Measurements from ENCODE around the gene STAT3. TPM values are rescaled to one million over a fixed set of nuclear protein-coding genes. Genes with fewer than 3 reads are reported as not detected.
"Not testable (repeated sequence)": the region's sequence is repeated elsewhere in the genome, so short reads cannot be mapped to it uniquely, and the experiment has no call there.

STAT3 gene
- total RNA-seq, 1 donor from 2014 or later, result 181 TPM

DNA sequence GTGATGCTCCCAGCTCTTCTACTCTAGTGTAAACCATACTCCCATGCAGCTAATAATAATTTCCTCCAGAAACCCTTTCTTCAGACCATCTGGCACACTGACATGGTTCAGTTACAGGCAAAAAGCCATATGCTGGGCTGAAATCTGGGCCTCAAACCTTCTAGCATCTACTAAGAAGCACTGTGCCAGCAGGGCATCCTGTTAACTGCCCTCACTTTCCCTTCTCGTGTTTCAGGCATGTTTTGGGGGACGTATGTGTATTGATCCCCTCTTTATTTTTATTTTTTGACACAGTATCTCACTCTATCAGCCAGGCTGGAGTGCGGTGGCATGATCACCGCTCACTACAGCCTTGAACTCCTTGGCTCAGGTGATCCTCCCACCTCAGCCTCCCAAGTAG lies 66.7 kb downstream of the STAT3 start:
- H3K4me3 ChIP-seq, result no peak overlapping the region
- no peaks in the 10 kb centered on the region for H3K27me3 ChIP-seq
- intact Hi-C loops (cut with DNase I), result loop anchor here (5.0 kb wide), 1 partner anchor 101 kb away; the partner anchor contains the start of gene CAVIN1
- H3K36me3 ChIP-seq, result peaks cover 52 to 91% of the 10 kb centered on the region in 2 donors
- no peak overlapping the region for H3K27ac ChIP-seq
- peaks cover 0 to 6% of the 10 kb centered on the region in 2 donors for H3K4me1 ChIP-seq
- no peak for DNase-seq (ENCODE audit: low spot score in 2 of 2)
- TF ChIP-seq, protein P1, sequence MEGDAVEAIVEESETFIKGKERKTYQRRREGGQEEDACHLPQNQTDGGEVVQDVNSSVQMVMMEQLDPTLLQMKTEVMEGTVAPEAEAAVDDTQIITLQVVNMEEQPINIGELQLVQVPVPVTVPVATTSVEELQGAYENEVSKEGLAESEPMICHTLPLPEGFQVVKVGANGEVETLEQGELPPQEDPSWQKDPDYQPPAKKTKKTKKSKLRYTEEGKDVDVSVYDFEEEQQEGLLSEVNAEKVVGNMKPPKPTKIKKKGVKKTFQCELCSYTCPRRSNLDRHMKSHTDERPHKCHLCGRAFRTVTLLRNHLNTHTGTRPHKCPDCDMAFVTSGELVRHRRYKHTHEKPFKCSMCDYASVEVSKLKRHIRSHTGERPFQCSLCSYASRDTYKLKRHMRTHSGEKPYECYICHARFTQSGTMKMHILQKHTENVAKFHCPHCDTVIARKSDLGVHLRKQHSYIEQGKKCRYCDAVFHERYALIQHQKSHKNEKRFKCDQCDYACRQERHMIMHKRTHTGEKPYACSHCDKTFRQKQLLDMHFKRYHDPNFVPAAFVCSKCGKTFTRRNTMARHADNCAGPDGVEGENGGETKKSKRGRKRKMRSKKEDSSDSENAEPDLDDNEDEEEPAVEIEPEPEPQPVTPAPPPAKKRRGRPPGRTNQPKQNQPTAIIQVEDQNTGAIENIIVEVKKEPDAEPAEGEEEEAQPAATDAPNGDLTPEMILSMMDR (IDR thresholded peaks at IDR 0.05), result no peak
- H3K9me3 ChIP-seq, result no peaks in the 10 kb centered on the region

- H3K4me1 ChIP-seq; H3K27ac ChIP-seq; H3K27me3 ChIP-seq; intact Hi-C loops (cut with DNase I); DNase-seq (ENCODE audit: low spot score in 2 of 2); H3K9me3 ChIP-seq; H3K4me3 ChIP-seq: not testable (repeated sequence)
- H3K36me3 ChIP-seq, result peaks cover 60 to 98% of the 10 kb centered on the region in 2 donors
These were observed 70.3 kb downstream of the STAT3 start for GRCh38 chr17:42317967-42318366.

- TF ChIP-seq, protein P1 (IDR thresholded peaks at IDR 0.05), result no peak
- Histone ChIP-seq H3K4me1 (peaks cover 0 to 5% of the 10 kb centered on the region in 2 donors), H3K9me3 (no peaks in the 10 kb centered on the region), H3K4me3 (no peak overlapping the region), H3K27ac (no peak overlapping the region), H3K36me3 (peaks cover 61 to 98% of the 10 kb centered on the region in 2 donors), H3K27me3 (no peaks in the 10 kb centered on the region)
- intact Hi-C loops (cut with DNase I), result no loop called here
- no peak for DNase-seq (ENCODE audit: low spot score in 2 of 2)
These were observed 70.9 kb downstream of the STAT3 start for GRCh38 chr17:42317266-42317845.

DNA sequence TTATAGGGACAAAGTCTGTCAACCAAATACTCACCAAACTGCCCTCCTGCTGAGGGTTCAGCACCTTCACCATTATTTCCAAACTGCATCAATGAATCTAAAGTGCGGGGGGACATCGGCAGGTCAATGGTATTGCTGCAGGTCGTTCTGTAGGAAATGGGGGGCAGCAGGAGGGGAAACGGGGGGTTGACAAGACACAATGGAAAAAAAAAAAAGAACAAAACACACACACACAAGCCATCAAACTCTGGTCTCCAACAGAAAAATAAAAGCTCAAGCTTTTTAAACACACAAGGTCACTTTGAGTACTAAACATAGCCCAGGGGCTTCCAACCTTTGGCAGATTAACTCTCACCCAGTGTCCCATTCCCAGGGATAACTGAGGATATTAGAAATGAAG lies 71.5 kb downstream of the STAT3 start:
- Histone ChIP-seq H3K36me3 (peaks cover 55 to 92% of the 10 kb centered on the region in 2 donors), H3K4me3 (no peak overlapping the region), H3K4me1 (peaks cover 0 to 11% of the 10 kb centered on the region in 2 donors), H3K27ac (no peak overlapping the region), H3K27me3 (no peaks in the 10 kb centered on the region), H3K9me3 (no peaks in the 10 kb centered on the region)
- intact Hi-C loops (cut with DNase I), result no loop called here
- TF ChIP-seq, protein P1 (IDR thresholded peaks at IDR 0.05), result no peak
- DNase-seq (ENCODE audit: low spot score in 2 of 2), result no peak

DNA sequence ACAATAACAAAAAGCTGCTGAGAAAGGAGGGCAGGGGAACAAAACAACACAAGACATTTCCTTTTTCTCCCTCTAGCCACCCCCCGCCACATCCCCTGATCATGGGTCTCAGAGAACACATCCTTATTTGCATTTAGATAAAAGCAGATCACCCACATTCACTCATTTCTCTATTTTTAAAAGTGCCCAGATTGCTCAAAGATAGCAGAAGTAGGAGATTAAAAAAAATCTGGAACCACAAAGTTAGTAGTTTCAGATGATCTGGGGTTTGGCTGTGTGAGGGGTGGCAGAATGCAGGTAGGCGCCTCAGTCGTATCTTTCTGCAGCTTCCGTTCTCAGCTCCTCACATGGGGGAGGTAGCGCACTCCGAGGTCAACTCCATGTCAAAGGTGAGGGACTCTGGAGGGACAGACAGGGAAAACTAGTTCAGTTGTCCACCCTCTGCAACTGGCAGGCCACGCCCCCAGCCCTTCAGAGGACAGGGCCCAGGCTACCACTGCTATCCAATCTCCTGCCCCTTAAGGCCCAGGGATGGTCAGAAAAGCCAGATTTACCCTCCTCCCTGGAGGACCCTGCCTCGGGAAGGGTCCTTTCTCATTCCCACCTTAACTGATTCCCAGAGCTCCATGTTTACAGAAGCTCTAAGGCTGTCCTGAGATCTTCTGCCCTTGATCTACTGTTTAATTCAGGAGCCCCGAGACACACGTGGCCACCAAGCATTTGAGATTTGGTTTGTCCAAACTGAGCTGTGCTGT lies 72.7 kb downstream of the STAT3 start:
- no peak overlapping the region for H3K4me3 ChIP-seq
- H3K27me3 ChIP-seq, result no peaks in the 10 kb centered on the region
- peaks cover 0 to 17% of the 10 kb centered on the region in 2 donors for H3K4me1 ChIP-seq
- no peaks in the 10 kb centered on the region for H3K9me3 ChIP-seq
- intact Hi-C loops (cut with DNase I), result no loop called here
- TF ChIP-seq, protein P1 (IDR thresholded peaks at IDR 0.05), result no peak
- no peak for DNase-seq (ENCODE audit: low spot score in 2 of 2)
- H3K36me3 ChIP-seq, result peaks cover 49 to 88% of the 10 kb centered on the region in 2 donors
- H3K27ac ChIP-seq, result no peak overlapping the region
